ENCODE data around the gene DTX4.

Gene DTX4

DNA sequence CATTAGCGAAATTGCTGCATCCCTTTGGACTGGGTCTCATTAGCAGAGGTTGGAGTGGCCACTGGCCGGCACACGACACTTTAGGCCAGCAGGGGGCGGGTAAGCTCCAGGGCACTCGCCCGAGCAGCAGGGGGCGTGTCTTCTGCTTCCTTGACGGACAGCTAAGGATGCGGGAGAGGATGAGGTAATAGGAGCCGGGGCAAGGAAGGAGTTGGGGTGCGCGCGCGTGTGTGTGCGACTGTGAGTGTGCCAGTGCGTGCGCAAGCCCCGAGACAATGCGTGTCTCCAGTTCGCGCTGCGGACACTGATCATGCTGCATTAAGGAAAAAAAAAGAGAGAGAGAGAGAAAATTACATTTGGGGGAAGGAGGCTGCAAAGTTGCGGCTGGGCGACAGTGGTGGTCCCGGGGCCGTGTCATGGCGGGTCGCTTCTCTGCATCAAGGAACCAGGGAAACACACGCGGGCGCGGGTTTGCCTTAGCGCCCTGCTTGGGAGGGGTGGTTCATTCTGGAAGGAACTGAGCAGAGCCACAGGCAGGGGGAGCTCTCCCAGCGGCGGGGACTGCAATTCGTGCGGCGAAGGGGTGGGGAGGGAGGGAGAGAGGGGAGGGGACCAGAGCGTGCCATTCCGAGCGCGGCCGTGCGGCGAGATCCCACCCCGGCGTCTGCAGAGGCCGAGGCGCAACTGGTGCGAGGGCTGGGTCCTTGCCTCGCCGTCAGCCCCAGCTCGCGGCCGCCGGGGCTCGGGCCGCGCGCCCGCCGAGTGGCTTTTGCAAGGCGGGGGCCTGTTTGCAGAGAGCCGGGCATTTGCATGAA, at the start of gene DTX4 (continued):
- TF ChIP-seq ZNF521 (tag by site-specific recombination; IDR thresholded peaks at IDR 0.05) (no peak), ZNF843 (tag by site-specific recombination; IDR thresholded peaks at IDR 0.05) (no peak), ZNF23 (tag by site-specific recombination; IDR thresholded peaks at IDR 0.05; ENCODE audit: borderline replicate concordance) (no peak), ZNF16 (tag by site-specific recombination; IDR thresholded peaks at IDR 0.05; ENCODE audit: low read depth) (no peak), ZNF433 (tag by site-specific recombination; IDR thresholded peaks at IDR 0.05; ENCODE audit: low read depth) (no peak), ZNF133 (tag by site-specific recombination; IDR thresholded peaks at IDR 0.05) (no peak), ZNF610 (tag by site-specific recombination; IDR thresholded peaks at IDR 0.05; ENCODE audit: borderline replicate concordance) (no peak), ZNF202 (tag by site-specific recombination; IDR thresholded peaks at IDR 0.05; ENCODE audit: borderline replicate concordance) (no peak), BCL11A (tag by site-specific recombination; IDR thresholded peaks at IDR 0.05; ENCODE audit: low read depth) (no peak), ZNF791 (tag by site-specific recombination; IDR thresholded peaks at IDR 0.05) (no peak), ZNF473 (tag by site-specific recombination; IDR thresholded peaks at IDR 0.05) (no peak), ZNF335 (tag by site-specific recombination; conservative IDR thresholded peaks at IDR 0.05) (peak; percentile 100), ZNF670 (tag by site-specific recombination; IDR thresholded peaks at IDR 0.05; ENCODE audit: low read depth) (no peak), ZNF350 (tag by site-specific recombination; IDR thresholded peaks at IDR 0.05) (no peak), ZNF664 (tag by site-specific recombination; IDR thresholded peaks at IDR 0.05) (no peak), ZNF654 (tag by site-specific recombination; IDR thresholded peaks at IDR 0.05; ENCODE audit: low read depth) (peak; percentile 81), ZNF48 (tag by site-specific recombination; IDR thresholded peaks at IDR 0.05) (no peak), KLF7 (tag by site-specific recombination; IDR thresholded peaks at IDR 0.05; ENCODE audit: borderline replicate concordance) (0 out of 2 replicates have a peak, but pooled peaks have one; percentile 11)
- TF ChIP-seq, protein P1, sequence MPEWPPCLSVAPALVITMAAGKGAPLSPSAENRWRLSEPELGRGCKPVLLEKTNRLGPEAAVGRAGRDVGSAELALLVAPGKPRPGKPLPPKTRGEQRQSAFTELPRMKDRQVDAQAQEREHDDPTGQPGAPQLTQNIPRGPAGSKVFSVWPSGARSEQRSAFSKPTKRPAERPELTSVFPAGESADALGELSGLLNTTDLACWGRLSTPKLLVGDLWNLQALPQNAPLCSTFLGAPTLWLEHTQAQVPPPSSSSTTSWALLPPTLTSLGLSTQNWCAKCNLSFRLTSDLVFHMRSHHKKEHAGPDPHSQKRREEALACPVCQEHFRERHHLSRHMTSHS (tag by site-specific recombination; IDR thresholded peaks at IDR 0.05) = no peak
- TF ChIP-seq, protein P2, sequence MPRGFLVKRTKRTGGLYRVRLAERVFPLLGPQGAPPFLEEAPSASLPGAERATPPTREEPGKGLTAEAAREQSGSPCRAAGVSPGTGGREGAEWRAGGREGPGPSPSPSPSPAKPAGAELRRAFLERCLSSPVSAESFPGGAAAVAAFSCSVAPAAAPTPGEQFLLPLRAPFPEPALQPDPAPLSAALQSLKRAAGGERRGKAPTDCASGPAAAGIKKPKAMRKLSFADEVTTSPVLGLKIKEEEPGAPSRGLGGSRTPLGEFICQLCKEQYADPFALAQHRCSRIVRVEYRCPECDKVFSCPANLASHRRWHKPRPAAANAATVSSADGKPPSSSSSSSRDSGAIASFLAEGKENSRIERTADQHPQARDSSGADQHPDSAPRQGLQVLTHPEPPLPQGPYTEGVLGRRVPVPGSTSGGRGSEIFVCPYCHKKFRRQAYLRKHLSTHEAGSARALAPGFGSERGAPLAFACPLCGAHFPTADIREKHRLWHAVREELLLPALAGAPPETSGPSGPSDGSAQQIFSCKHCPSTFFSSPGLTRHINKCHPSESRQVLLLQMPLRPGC (tag by site-specific recombination; IDR thresholded peaks at IDR 0.05) = no peak
- TF ChIP-seq, protein P3, sequence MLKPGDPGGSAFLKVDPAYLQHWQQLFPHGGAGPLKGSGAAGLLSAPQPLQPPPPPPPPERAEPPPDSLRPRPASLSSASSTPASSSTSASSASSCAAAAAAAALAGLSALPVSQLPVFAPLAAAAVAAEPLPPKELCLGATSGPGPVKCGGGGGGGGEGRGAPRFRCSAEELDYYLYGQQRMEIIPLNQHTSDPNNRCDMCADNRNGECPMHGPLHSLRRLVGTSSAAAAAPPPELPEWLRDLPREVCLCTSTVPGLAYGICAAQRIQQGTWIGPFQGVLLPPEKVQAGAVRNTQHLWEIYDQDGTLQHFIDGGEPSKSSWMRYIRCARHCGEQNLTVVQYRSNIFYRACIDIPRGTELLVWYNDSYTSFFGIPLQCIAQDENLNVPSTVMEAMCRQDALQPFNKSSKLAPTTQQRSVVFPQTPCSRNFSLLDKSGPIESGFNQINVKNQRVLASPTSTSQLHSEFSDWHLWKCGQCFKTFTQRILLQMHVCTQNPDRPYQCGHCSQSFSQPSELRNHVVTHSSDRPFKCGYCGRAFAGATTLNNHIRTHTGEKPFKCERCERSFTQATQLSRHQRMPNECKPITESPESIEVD (tag by site-specific recombination; IDR thresholded peaks at IDR 0.05) = no peak
- TF ChIP-seq, protein P4, sequence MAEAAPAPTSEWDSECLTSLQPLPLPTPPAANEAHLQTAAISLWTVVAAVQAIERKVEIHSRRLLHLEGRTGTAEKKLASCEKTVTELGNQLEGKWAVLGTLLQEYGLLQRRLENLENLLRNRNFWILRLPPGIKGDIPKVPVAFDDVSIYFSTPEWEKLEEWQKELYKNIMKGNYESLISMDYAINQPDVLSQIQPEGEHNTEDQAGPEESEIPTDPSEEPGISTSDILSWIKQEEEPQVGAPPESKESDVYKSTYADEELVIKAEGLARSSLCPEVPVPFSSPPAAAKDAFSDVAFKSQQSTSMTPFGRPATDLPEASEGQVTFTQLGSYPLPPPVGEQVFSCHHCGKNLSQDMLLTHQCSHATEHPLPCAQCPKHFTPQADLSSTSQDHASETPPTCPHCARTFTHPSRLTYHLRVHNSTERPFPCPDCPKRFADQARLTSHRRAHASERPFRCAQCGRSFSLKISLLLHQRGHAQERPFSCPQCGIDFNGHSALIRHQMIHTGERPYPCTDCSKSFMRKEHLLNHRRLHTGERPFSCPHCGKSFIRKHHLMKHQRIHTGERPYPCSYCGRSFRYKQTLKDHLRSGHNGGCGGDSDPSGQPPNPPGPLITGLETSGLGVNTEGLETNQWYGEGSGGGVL (tag by site-specific recombination; IDR thresholded peaks at IDR 0.05) = peak; percentile 94
- TF ChIP-seq, protein P5, sequence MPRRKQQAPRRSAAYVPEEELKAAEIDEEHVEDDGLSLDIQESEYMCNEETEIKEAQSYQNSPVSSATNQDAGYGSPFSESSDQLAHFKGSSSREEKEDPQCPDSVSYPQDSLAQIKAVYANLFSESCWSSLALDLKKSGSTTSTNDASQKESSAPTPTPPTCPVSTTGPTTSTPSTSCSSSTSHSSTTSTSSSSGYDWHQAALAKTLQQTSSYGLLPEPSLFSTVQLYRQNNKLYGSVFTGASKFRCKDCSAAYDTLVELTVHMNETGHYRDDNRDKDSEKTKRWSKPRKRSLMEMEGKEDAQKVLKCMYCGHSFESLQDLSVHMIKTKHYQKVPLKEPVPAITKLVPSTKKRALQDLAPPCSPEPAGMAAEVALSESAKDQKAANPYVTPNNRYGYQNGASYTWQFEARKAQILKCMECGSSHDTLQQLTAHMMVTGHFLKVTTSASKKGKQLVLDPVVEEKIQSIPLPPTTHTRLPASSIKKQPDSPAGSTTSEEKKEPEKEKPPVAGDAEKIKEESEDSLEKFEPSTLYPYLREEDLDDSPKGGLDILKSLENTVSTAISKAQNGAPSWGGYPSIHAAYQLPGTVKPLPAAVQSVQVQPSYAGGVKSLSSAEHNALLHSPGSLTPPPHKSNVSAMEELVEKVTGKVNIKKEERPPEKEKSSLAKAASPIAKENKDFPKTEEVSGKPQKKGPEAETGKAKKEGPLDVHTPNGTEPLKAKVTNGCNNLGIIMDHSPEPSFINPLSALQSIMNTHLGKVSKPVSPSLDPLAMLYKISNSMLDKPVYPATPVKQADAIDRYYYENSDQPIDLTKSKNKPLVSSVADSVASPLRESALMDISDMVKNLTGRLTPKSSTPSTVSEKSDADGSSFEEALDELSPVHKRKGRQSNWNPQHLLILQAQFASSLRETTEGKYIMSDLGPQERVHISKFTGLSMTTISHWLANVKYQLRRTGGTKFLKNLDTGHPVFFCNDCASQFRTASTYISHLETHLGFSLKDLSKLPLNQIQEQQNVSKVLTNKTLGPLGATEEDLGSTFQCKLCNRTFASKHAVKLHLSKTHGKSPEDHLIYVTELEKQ (tag by site-specific recombination; IDR thresholded peaks at IDR 0.05; ENCODE audit: borderline replicate concordance) = no peak; the same call in 1 of the 2 replicates

All from HEK293 (cell line).